Measurements from ENCODE around the gene TMEM214.

Gene TMEM214

GRCh38 chr2:27041752-27042151, 9.0 kb downstream of the TMEM214 start:
- DNase-seq, result no peak

GRCh38 chr2:27042159-27042661, 9.4 kb downstream of the TMEM214 start:
- peak; percentile 66 for DNase-seq

- DNase-seq, result no peak
Observed at GRCh38 chr2:27042985-27043634, 10.3 kb downstream of the TMEM214 start.

DNA sequence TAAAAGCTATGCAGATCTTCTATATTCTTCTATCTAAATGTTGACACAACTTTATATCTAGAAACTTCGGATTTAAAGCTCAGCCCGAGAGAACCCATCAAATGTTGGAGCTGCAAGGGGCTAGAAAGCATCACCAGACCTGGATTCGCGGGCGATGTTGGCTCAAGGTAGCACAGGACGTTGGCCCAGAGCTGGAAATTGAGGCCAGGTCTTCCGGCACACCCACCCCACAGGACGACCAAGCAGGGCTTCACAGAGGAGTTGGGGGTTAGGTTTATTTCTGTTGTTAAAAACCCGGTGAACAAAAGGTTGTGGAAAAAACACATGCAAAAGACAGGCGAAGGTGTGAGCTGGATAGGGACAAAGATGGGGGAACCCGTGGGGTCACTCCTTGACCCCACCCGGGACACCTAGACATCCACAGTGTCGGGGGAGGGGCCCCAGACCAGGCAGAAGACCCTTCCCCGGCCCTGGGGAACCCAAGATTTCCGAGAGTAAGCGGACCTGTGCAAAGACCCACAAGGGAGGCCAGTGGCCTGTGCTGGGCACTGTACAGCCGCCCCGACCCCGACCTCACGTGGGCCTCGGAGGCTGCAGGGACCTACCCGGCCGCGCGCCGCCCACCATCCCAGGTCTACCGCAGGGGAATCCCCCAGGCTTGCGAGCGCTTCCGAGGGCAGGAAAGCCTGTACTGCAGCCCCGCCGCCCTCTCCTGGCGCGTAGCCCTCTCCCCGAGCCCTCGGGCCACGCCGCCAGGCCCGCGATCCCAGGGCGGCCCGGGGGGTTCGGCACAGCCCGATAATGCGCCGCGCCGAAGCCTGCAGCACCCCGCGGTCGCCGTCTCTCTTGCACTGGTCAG, 16.9 kb downstream of the TMEM214 start:
- no peak for DNase-seq

- DNase-seq, result peak; percentile 85
Observed at GRCh38 chr2:27050281-27050995, 17.7 kb downstream of the TMEM214 start.

DNA sequence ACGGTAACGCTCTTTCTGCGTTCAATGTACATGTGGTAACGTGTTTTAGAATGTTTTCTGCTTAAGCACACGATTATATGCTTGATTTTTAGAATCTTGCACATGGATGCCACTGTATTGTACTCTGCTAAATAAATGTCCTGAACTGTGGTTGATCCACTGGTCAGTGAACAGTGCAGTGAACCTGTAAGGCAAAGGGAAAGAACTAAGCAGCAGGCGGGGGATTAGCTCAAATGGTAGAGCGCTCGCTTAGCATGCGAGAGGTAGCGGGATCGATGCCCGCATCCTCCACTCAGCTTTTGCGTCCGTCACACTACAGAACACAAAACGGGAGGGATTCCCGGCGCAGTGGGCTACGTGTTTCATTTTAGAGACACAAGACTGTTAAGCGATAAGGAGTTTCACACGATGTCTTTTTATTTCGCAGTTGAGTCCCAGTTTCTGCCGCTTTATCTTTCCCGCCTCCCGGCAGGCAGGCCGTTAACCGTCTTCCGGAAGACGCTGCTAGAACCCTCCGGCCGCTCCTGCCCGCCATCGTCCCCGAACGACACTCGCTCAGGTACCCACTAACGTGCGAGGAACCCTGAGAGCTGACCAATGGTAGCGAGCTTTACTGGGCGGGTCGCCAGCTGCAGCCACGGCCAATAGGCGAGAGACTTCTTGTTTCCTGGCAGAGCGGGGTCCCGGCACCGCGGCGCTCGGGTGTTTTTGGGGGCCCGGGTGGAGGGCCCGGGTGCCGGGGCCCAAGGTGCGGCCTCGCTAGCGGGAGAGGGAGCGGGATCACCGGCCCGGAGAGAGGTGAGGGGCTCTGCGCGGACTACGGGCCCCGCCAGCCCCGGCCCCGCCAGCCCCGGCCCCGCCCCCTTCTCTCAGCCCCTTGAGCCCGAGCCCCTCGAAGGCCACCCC, 18.5 kb downstream of the TMEM214 start, which contains the start of gene AGBL5:
Gene AGBL5, plus strand, starts transcription at position 673 of the 906 bp plus-strand sequence. CDS start 1,291 bp downstream, outside the sequence.
- DNase-seq, result peak; percentile 91

DNA sequence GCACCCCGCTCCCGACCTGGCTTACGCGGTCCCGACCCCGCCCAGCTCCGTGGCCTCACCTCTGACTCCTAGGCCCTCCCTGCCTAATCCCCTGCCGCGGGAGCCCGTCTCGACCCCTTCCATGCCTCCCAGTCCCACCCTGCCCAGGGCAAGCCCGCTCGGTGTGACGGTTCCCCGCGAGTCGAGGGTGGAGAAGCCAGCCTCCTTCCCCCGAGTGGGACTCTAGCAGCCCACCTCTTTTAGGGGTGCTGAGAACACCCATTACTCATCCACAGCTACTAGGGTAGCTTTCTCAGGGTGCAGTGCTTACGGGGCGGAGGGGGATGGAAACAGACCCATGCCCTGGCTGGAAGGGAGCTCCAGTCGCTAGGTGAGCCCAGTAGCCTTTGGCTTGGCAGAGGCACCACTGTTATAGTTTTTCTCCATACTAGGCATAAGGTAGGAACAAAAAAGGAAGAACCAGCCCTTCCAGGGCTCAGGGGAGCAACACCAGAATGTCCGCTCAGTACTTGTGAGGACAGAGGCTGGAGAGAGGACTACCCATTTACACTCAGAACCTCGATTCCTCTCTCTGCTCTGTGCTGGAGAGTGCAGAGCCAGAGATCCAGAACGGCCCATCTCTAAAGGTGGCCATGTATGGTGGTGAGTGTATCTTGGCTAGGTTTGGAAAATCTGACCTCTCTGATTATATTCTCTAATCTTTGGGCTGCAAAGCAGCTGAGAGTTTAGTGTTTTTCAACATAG, 19.3 kb downstream of the TMEM214 start:
- no peak for DNase-seq

GRCh38 chr2:27053321-27053720, 20.6 kb downstream of the TMEM214 start:
- DNase-seq, result no peak

GRCh38 chr2:27053776-27054175, 21.0 kb downstream of the TMEM214 start:
- DNase-seq, result no peak

GRCh38 chr2:27054721-27055120, 22.0 kb downstream of the TMEM214 start:
- DNase-seq, result no peak

- no peak for DNase-seq
Observed at GRCh38 chr2:27057184-27057583, 24.4 kb downstream of the TMEM214 start.

DNA sequence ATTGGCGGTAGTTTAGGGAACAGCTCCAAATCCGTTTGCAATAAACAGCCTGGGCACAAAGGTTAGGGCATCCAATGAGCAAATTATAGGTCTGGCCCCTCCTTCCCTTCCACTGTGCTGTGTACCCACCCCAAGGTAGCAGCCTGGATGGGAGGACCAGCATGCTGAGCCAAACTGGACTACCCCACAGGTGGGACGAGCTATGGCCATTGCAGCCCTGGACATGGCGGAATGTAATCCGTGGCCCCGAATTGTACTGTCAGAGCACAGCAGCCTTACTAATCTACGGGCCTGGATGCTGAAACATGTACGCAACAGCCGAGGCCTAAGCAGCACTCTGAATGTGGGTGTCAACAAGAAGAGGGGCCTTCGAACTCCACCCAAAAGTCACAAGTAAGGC, 25.4 kb downstream of the TMEM214 start:
- DNase-seq, result no peak

DNA sequence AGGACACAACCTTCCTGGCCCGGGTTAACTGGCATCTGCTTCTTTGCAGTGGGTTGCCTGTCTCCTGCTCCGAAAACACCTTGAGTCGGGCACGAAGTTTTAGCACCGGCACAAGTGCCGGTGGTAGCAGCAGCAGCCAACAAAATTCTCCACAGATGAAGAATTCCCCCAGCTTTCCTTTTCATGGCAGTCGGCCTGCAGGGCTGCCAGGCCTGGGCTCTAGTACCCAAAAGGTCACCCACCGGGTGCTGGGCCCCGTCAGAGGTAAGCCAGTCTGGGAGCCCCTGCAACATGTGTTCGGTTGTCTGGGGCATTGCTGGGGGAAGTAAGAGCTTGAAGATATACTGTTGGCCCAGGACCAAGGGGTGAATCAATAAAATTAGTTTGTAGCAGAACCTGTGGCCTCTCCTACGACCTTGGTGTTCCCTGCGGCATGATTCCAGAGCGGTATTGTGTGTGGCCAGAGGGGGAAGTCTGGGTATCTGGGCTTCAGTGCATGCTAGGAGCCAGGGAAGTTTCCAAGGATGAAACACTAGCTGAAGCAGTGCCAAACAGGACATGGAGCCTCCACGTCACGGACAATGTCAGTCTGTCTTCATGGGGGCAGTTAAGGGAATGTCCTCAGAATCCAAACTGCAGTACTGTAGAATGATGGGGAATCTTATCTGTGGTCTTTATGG, 26.5 kb downstream of the TMEM214 start:
- no peak for DNase-seq

DNA sequence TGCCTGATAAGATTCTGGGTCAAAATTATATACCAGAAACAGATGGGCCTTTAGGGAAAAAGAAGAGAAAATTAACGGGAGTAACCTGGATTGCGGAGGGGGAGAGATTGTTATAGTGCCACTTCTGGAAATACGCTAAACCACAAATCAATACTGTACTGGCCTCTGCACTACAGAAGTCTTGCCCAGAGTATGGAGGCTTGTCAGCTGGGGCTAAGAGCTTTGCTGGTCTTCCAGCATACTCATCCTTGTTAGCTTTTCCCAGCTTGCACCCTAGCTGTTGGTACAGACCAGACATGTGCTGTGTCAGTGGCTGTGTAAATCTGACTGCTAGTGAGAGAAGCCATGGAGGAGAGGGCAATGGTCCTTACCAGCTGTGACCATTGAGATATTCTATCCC, 27.6 kb downstream of the TMEM214 start:
- DNase-seq, result no peak

DNA sequence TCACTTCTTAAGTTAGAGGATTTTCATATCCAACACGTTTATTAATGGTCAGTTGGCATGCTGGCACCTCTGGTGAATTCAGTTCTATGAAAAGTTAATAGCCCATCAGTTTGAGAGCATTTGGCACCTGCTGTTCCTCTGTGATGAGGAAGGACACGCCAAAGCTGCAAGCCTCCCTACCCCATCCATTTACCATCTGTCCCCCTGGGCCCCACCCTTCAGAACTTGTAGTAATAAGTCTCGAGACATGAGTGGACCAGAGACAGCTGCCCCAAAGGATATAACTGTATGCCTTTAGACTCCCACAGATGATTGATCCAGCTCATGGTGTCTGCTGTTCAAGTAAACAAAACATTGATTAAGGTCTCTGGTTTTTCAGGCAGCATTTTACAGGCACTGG, 32.4 kb downstream of the TMEM214 start:
- no peak for DNase-seq

GRCh38 chr2:27067385-27067784, 34.6 kb downstream of the TMEM214 start:
- no peak for DNase-seq

DNA sequence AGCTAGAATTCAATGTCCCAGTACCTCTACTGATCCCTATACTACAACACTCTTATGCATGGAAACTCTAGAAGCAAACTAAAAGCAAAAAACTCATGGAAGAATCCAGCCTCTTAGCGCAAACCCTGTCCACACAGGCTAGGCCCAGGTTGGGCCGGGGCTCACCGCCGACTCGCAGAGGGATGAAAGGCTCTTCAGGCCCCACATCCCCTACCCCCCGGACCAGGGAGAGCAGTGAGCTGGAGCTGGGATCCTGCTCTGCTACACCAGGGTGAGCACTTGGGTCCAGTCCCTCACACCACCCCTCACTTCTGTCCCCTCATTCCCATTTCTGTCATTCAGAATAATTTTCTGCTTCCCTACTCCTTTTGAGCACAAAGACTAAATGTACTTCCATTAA, 36.7 kb downstream of the TMEM214 start:
- no peak for DNase-seq

DNA sequence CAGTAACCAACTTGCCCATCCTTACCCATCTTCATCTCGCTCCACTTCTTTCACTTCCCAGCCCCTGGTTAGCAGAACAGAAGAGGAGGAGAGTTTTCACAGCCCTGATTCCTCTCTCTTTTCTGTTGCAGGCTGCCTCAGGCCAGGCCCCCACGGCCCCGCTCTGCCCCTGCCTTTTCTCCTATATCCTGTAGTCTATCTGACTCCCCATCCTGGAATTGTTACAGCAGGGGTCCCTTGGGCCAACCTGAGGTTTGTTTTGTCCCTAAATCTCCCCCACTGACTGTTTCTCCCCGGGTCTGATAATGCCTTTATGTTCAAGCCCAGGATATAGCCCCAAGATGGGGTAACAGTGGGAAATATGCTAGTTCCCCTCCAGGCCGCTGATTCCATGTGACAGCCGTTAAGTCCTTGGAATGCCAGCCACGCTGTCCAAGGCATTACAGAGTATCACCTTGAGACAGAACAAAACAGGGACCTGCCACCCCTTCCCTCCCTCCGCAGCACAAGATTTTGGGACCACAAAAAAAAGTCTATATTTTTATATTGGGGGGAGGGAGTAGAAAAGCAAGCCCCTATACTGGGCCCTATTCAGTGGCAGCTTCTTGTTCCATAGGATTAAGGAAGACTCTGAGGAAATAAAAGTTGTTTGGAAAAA, 37.3 kb downstream of the TMEM214 start:
- DNase-seq, result no peak

- no peak for DNase-seq
Observed at GRCh38 chr2:27070653-27071276, 38.0 kb downstream of the TMEM214 start.

Measured in NCI-H187 treated with DMSO at 0.1 percent for 48 hours (cell line).